Measurements from ENCODE around the gene HOXA13.

HOXA13 gene

DNA sequence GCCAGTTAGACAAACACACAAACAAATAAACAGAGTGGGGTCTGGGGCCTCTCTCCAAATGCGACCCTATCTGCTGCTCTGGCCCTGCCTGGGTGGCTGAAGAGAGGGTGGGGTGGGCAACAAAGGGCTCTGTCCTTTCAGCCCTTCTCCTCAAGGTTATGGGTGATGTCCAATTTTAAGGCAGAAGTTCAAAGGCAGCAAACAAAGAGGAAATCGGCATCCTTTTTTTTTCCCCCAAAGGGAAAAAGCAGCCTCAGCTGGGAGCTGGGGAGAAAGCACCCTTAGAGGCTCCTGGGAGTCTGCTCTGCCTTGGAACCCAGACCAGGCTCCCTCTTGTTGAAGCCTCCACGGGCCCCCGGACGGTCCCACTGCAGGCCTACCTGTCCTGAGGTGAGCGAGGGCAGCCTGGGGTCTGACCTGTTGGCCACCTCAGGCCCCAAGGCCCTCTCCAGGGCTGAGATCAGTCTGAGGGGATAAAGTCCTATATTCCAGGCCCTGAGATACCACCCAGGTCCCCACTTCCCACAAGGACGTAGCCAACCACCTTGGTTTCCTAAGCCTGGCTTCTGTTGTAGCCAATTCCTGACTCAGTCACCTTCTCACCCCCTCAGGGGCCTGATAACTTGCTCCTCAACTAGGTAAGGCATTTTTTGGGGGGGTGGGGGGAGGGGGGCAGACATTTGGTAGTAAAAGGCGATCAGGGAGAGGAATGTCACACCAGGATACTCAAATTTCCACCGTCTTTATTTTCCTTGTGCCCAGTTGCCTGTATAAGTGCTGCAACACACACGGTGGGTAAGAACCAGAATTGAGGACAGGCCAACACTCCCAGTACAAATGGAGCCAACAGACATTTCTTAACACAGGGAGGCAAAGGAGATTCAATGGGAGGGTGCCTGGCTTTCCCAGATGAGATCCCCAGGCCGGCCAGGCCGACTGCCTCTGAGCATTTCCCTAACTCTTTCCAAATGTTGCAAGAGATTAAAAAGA, 19.2 kb downstream of the HOXA13 start:
- DNase-seq: no peak

DNA sequence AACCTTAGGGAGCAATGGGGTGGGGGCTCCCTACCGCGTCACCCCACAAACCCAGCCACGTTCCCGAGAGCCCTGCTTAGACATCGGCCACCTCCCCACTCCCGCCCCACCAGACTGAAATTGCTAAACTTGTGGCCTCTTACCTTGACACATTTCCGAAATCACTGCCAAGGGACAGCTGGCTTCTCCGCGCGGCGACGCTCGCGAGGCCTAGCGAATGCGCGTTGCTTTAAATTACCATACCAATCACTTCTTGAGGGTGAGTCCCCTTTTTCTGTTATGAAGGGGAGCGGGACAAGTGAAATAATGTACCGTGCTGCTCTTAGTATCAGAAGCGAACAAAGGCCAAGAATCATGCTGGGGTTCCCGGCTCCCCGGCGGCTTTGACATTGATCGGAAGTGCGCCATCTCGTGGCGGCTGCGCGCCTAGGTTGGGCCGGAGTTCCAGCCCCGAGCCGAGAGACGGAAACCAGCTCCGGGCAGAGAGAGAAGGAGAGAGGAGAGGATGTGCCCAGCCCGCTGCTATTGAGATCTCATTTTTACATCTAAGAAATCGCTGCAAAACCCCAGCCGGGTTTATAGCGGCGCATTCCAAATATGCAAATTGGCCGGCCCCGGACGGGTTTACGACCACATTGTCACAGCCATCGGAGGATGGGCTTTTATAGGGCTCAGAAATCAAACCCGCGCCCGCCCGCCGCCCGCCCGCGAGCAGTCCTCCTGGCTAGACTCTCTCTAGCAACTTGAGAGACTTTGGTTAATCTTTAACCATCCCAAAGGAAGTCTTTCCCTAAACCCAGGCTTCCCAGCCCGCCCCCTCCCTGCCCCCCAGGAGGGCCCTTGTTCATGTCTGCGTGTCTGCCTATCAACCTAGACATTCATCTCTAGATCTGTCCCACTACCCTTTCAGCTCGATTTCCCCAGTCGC, 20.1 kb downstream of the HOXA13 start:
- peak; percentile 70 for DNase-seq

DNA sequence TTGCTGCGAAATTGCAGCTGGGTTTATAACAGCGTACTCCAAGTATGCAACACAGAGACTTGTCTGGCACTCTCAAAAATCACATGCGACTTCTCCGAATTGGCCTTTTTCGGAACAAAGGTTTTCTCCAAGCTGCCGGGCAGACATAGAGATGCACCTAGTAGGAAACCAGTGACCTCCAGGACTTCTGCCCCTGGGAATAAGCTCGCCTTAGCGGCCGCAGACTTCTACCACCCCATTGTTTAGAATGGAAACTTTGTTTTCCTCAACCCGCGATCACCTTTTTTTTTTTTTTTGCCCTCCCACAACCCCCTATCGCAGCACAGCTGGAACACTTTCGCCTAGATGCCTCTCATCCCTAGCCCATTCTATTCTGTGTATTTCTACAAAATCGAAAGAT, 20.9 kb downstream of the HOXA13 start:
- no peak for DNase-seq

DNA sequence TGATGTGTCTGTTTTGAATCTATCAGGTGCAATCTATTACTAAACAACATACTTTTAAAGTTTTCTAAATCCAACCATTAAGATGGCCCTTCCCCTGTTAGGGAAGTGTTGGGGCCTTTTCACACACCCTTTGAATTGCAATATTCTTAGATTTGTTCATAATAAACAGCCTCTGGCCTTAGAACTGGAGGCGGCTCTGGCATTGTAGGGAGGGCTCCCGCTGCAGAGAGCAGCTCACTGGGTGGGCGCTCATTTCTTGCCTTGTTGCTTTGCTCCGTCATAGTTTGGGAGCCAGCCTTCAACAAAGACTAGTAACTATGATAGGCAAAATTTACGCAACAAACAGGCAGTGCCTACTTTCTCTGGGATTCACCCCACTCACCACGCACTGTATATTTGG, 21.5 kb downstream of the HOXA13 start:
- no peak for DNase-seq

DNA sequence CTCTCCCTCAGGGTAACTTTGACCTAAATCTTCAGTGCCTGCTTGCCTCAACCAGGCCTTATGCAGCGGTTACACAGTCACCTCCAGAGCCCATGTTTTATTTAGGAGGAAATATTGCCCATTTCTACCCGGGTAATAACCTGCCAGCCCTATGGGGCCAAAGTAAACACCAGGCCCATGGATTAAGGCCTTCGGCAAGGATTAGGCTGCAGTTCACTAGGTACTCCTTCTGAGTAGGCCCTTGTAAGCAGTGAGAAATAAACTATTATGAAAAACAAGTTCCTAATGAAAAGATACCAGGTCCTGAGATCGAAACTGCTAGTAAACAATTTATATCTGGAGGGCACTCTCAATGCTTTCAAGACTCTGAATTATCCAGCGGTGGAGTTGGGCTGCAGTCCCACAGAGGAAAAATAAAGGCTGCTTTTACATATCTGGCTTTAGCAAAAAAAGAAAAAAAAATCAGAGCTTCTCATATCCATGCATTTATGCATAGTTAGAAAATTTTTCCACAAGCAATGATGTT, 22.0 kb downstream of the HOXA13 start:
- peak; percentile 66 for DNase-seq

DNA sequence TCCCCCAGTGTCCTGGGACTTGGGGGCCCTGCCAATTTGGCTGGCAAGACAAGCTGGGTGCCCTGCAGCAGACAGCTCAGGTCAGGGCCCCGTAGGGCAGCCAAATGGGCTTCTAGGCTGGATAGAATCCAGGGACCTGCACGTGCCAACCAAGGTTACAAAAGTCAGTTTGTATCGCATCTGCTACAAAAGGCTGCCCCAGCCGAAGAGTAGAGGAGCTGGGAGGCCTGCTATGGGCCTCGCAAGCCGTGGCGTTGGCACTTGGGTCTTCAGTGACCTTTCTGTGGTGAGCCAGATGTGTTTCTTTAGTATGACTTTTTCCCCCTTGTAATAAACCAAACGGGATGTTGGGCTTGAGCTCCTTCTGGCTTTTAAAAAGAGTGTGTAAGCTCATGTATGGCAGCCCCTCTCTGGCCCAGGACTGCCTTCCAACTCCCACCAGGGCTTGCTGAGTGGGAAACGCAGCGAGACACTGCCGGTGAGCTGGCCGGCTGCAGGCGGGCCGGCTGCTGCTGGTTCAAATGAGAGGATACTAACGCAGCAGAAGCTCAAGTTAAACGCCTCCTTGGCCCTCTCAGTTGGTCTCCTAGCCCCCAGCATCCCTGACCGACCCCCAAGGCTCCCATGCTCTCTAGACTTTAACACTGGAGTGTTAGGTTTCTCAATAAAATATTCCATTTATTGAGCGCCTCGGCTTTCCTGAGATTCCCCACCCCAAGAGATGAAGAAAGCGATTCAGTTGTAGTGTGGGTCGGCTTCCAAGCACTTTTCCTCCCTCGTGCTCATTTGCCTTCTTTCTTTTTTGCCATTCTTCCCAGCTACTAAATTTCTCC, 22.7 kb downstream of the HOXA13 start:
- no peak for DNase-seq

DNA sequence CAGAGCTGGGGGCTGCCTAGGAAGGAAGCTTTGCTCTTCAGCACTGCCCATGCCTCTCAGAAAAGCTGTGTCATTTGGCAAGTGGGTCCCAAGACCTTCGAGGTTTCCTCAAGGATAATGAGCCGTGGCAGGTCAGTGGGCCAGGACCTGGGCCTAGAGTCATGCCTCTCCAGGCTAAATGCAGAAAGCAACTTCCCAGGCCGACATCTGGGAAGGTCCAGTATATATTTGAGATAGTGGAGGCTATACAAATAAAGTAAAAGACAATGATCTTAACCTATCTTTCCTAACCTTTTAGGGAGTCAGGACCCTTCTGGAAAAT, 23.4 kb downstream of the HOXA13 start:
- no peak for DNase-seq

DNA sequence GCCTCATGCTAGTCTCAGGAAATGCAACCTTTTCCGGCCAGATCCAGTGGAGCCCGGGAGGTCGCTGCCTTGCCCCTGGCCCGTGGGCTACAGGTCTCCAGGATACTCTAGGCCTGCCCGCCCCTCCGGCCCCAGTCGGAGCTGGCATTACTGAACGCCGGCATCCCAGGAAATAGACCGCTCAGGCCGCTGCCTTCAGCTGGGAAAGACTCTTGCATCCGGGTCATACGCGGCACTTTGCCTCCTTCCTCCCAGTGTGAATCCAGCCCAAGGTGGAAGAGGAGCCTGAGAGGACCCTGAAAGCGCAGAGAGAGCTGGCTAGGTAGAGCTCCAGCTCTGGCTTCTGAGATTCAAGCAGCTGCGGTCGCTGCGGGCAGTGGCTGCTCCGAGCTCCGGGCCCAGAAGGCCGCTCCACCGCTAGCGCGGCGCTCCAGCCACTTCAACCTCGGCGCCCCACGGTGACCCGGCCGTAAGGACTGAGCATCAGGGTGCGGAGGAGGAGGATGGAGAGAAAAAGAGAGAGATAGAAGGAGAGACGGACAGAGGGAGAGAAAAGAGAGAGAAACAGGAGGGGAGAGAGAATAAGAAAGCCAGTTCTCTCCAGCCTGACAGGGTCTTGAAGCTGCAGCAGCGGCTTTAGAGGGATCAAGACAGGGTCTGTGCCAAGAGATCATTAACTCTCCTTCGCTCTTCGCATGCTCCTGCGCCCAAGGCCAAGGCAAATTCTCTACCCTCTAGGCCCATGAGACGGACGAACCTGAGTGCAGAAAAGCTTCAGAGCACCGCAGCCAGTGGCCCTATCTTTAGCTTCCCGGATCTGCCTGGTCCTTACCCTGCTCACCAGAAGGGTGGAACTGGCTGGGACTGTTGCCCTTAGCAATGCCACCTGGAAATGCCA, 24.0 kb downstream of the HOXA13 start:
- no peak for DNase-seq

DNA sequence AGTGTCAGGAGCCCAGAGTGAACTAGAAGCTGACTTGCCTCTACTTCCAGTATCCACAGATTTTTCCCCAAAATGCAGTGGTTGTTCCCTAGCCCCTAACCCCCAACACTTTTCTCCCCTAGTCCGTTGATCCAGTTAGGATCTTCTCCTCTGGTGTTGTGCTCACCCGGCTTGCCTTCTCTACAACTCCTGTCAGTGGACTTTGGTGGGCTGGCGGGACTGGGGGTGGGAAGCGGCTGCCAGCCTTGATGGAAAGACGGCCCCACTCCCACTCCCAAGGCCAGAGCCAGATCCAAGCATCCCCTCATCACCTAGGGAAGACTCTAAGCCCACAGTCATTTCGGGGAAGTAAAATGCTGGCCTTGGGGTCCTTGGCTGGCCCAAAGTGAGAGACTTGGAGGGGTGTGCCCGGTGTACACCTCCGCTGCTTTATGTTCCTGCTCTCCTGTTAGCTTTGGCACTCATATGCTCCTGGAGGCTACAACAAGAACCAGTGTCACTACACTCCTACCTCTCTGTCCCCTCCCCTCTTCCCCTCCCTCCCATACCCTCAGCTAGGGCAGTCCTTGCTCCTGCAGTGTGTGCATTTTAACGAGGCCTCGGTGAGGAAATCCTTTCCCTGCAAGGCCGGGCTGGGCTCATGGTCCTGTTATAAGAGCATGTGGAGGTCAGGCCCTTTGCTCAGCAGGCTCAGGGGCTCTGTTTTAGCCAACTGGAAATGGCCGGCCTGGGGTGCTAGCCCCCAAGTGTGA, 24.8 kb downstream of the HOXA13 start:
- no peak for DNase-seq

DNA sequence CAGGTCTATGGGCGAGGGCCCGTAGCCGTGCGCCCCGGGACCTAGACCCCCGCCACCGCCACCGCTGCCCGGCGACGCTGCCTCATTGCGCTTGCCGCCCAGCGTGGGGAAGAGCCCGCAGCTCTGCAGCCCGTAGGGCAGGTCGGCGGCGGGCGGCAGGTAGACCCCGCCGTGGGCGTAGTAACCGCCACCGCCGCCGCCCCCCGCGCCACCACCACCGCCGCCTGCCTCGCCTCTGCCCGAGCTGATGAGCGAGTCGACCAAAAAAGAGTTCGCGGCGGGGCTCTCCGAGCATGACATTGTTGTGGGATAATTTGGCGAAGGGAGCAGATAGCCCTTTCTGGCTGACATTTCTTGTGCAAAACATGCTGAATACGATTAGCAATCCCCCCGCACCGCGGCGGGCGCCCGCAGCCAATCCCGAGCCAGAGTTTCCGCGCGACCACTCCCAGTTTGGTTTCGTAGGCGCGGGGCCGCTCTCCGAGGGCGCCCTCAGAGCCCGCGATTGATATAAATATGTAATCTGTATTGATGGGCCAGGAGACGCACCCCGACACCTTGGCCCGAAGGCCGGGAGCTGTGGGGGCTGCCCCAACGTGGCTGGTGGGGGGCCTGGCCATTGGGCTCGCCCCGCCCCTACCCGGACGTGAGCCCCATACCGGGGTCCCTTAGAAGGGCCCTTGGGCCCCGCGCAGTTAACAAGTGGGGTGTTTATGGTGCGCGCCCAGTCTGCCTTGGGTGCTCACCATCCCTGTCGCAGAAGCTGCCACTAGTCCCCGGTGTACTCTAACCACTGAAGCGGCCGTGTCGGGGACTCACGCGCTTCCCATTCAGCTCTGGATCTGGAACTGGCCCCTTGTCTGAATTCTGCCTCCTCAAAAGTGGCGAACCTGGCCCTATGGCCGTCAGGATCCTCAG, 25.7 kb downstream of the HOXA13 start, which contains the start of gene HOXA10:
Gene HOXA10, minus strand, starts transcription at position 365 of the 918 bp plus-strand sequence. Its CDS starts 14 bp downstream, at position 351.
- peak; percentile 47 for DNase-seq

DNA sequence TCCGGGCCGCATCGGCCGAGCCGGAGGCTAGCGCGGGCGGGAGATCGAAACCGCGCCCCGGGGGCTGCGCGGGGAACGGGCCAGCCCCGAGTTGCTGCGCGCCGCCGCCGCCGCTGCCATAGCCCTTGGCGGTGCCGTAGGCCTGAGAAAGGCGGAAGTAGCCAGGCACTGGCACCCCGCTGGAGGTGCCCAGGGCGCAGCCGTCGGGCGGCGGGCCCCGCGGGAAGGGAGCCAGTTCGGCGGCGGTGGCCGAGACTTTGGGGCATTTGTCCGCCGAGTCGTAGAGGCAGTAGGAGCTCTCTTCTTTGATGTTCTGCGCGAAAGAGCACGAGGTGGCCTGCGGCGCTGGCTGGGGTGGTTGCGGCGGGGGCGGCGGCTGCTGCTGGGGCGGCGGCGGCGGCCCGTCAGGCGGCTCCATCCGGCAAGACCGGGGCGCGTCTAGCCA, 26.4 kb downstream of the HOXA13 start:
- DNase-seq: no peak

DNA sequence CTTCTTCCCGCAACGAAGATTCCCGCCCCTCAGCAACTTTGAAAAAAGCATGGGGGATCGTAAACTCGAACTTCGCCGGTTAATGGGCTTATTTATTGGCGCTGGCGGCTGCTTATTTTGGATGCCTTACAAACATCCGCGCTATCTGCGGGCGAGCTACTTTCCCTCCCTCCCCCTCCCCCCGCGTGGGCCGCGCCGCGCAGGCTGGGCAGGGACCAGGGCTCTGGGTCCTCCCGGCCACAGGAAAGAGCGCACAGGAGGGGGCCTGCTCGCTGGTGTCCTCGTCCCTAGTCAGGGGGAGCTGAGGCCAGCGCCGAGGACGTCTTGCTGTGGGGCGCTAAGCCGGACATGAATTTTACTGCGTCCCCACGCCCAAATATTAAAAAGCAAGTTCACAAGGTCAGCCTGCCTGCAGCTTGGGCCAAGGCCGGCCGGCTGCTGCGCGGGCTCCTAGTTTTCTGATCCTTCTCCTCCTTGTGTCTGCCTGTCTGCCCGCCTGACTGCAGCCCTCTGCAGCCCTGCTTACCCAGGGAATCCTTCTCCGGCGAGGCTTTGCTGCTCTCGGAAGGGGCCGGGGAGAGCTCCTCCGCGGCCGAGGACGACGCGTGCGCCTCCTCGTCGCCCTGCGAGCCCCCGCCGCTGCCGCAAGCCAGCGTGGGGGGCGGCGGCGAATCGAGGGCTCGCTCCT, 26.9 kb downstream of the HOXA13 start:
- peak; percentile 56 for DNase-seq

DNA sequence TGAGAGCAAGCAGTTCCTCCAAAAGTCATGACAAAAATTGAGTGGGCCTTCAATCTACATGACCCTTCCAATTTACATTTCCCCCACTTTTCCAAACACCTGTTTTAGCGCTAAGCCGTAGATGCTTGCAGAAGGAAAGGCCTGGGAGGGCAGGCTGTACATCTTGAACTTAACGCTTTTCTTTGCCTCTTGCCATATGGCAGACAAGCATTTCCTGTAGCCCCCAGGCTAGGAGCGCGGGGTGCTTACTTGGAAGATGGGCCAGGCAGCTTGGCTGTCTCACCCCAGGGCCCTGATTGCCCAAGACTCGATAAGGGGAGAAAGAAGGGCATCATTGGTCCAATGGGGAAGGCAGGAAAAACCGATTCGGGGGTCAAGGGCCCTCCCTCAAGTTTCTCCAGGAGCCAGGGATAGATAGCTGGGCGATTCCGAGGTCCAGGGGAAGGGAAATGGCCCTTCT, 27.5 kb downstream of the HOXA13 start:
- DNase-seq: peak; percentile 29

DNA sequence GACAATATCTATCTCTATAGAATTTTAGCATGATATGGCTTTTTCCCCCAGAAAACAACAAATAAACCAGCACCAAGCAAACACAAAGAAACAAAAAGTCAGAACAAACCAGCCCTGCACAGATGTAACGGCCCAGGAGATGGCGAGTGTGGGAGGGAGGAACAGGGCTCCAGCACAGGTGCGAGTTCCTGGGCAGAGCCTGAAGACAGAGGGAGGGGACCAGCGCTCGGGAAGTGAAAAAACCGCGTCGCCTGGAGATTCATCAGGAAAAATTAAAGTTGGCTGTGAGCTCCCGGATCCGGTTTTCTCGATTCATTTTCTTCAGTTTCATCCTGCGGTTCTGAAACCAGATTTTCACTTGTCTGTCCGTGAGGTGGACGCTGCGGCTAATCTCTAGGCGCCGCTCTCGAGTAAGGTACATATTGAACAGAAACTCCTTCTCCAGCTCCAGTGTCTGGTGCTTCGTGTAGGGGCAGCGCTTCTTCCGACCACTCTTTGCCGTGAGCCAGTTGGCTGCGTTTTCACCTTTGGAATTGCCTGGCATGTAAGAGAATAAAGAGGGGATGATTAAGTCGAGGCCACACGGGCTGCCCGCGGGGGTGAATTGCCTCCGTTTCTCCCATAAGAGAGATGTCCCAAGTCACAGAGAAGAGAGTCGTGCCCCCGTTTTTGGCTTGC, 28.1 kb downstream of the HOXA13 start:
- DNase-seq: peak; percentile 60

DNA sequence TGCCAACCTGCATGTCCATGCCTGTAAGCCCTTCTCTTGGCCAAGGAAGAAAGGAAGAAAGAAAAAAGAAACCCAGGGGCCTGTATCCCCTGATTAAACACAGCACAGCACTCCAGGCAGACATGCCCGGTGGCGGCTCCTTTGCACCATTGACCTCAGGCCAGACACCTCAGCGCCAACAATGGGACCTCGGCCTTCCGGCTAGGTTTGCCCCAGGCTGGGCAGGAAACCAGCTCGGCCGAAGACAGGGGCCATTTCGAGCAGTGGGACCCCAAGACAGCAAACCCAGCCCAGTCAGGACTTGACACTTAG, 28.6 kb downstream of the HOXA13 start:
- no peak for DNase-seq

DNA sequence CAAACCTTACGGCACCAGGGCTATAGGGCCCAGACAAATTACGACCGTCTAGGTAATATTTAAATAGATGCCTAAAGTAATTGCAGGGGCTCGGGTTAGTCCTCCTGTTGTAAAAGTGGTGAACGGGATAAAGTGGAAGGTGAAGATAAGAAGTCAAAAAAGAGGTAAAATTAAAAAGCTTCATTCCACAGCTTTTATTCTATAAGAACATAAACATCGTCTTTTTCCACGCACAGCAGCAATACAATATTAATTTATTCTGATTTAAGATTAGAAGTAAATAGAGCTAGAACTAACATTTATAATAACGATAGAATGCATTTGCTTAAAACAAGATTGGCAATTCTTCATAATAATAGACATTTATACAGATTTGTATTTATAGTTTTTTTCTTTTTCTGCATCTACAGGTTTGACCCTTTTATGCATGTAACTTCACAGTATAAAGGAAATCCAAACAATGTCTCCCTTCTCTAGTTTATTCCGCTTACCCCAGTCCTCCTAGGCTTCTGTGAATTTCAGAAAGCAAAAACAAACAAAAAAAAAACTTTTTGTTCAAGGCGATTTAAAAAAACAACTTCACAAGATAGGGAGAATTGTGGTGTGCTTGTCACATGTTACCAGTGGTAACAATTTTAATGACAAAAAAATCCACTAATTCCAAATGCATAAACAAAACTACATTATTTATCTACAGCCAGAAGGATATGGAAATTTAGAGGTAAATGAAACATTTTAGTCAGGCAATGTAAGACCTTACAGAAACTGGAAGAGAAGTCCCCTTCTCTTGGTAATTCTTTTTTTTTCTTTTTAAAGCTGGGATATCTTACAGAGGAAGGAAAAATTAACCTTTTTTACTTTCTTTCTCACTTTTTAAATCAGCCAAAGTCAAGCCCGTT, 29.2 kb downstream of the HOXA13 start:
- DNase-seq: no peak

Measured in NCI-H82 (cell line).